ENCODE measurements around the gene IL22RA1. TPM values are rescaled to one million over a fixed set of nuclear protein-coding genes. Genes with fewer than 3 reads are reported as not detected.

The IL22RA1 gene
- not detected in 2 replicates for total RNA-seq (2011; cell fraction: chromatin; rRNA removed; ENCODE audit: low replicate concordance)
- not detected in 2 replicates for total RNA-seq (2011; cell fraction: nucleolus; rRNA removed)
- total RNA-seq (2011; cell fraction: nucleoplasm; rRNA removed): not detected in 2 replicates
- total RNA-seq (2014; rRNA removed) (not detected in 2 replicates), total RNA-seq (2014; rRNA removed; fragmentation: Illumina TruSeq; extraction: Trizol) (not detected in 2 replicates), total RNA-seq (2015; rRNA removed; fragmentation: Illumina TruSeq; extraction: Trizol) (not detected in 2 replicates), total RNA-seq (2021) (0.11 TPM in 1 of 2 replicates, not detected in the other), polyA plus RNA-seq (2011; rRNA removed) (not detected in 2 replicates), polyA plus RNA-seq (2014; fragmentation: Illumina TruSeq; extraction: Trizol) (not detected in 2 replicates), polyA plus RNA-seq (2014; fragmentation: Nextera tagmentation; extraction: Ambion mirVana) (not detected), polyA plus RNA-seq (2014; rRNA removed) (not detected in 2 replicates), polyA minus RNA-seq (2011; rRNA and poly(A)+ RNA removed) (not detected in 2 replicates), Bru-seq, nascent RNA (not detected), BruChase-seq, experiment 1, labeled RNA remaining after a 2-hour chase (not detected), BruChase-seq, experiment 2, labeled RNA remaining after a 6-hour chase (not detected)
- not detected in 2 replicates for polyA plus RNA-seq (2011; cell fraction: cytosol; rRNA removed)
- not detected in 2 replicates for polyA plus RNA-seq (2011; cell fraction: nucleus; rRNA removed)
- not detected in 2 replicates for polyA plus RNA-seq (2012)
- not detected in 2 replicates for polyA minus RNA-seq (2011; cell fraction: cytosol; rRNA and poly(A)+ RNA removed)
- polyA minus RNA-seq (2011; cell fraction: nucleus; rRNA and poly(A)+ RNA removed): not detected in 2 replicates
- long read RNA-seq, experiment 1: 0 reads
- long read RNA-seq, experiment 2: 0 reads
- long read RNA-seq, experiment 3: 0 reads

GRCh38 chr1:24142546-24143534 lies at the start of gene IL22RA1:
Gene IL22RA1 (minus strand): TSS chr1:24143140. CDS start chr1:24143082, 58 bp downstream.
- WGBS (ENCODE audit: insufficient coverage, low coverage, missing lambda C conversion rate): under 1% methylated on average over 22 of the region's 22 CpGs
- DNase-seq (ENCODE audit: extremely low read depth in 1 of 4, low spot score in 3 of 4) (no peak), FAIRE-seq (no peak), ATAC-seq (no peak)
- Histone ChIP-seq H3K9ac (ENCODE audit: insufficient read depth in 1 of 2, low read depth in 2 of 2, low read length in 2 of 2) (peak within 1 kb of the TSS in 1 of 2 experiments; percentile 74; a peak in 2 of 4 replicates), H3K27me3 (ENCODE audit: control insufficient read depth in 2 of 2, insufficient read depth in 2 of 2, low read length in 2 of 2) (peaks cover 55 to 78% of the 10 kb centered on the region in 2 experiments), H4K20me1 (replicated peaks; ENCODE audit: control insufficient read depth, insufficient read depth, low read length) (peaks cover 19% of the 10 kb centered on the region), H3K4me2 (ENCODE audit: insufficient read depth, low read length) (peak within 1 kb of the TSS; percentile 20), H3K9me3 (replicated peaks; ENCODE audit: control insufficient read depth, insufficient read depth, low read depth, low read length) (no peaks in the 10 kb centered on the region), H3K9me1 (ENCODE audit: control insufficient read depth, insufficient read depth, low read length) (no peaks in the 10 kb centered on the region), H3K27ac (ENCODE audit: extremely low read depth, low read depth, low read length) (no peak within 1 kb of the TSS), H2AFZ (ENCODE audit: low read depth, low read length) (no peak within 1 kb of the TSS), H3K4me3 (no peak within 1 kb of the TSS), H3K36me3 (ENCODE audit: control insufficient read depth, insufficient read depth, low read length) (no peaks in the 10 kb centered on the region), H3K4me1 (replicated peaks in 1 of 2; ENCODE audit: control insufficient read depth in 2 of 2, insufficient read depth in 2 of 2, low read length in 2 of 2) (peaks cover 0 to 3% of the 10 kb centered on the region in 2 experiments; a peak in 1 of 5 replicates), H3K79me2 (ENCODE audit: control insufficient read depth, insufficient read depth, low read length) (no peaks in the 10 kb centered on the region)
- ChIA-PET POLR2A (interaction anchor here (0.6 to 1.2 kb wide), 2 partner anchors 11 to 443 kb away, joined by 3 to 4 read pairs; no protein-coding TSS in a partner anchor), CTCF (ENCODE audit: low intra/inter-chr PET ratio) (no interaction called here)
- in situ Hi-C loops (cut with MboI) (no loop called here), intact Hi-C loops (cut with micrococcal nuclease) (no loop called here)
- no peak for TF ChIP-seq JUN (IDR thresholded peaks at IDR 0.05; ENCODE audit: borderline replicate concordance, low read depth, low read length)
- no peak for TF ChIP-seq JUN (CRISPR knock-in tag; IDR thresholded peaks at IDR 0.05; ENCODE audit: borderline replicate concordance)
- peak; percentile 40; the same call in 1 of the 2 replicates for TF ChIP-seq FOSL1 (tag; conservative IDR thresholded peaks at IDR 0.05)
- no TSS peak for BruUV-seq (replicated peaks)

Measured in K562 (cell line).